WTC11 (cell line): ENCODE data around the gene DCLRE1A. TPM values are rescaled to one million over a fixed set of nuclear protein-coding genes. Genes with fewer than 3 reads are reported as not detected.

Source experiments
- ATAC-seq: fragments of 200-7000 bp; cut with Tn5 transposase; 2 replicates; pipeline ENCODE4 v1.10.0; 2021; ENCODE audit warnings: mild to moderate bottlenecking, moderate library complexity
- CTCF ChIA-PET: fragments of 300-600 bp; sonication (Branson Sonifier 250); formaldehyde crosslinking; loops from one replicate; lab custom pipeline; 2021; ENCODE audit warnings: antibody characterized with exemption; lab: Charles Lee
- POLR2A ChIA-PET: fragments of 350-600 bp; sonication (Branson Sonifier 250); formaldehyde crosslinking; loops from one replicate; lab custom pipeline; 2021; ENCODE audit warnings: antibody characterized with exemption; lab: Charles Lee
- DNase-seq: peaks from one replicate; pipeline ENCODE4 v3.0.0; 2021; ENCODE audit warnings: low spot score
- H3K27ac Mint-ChIP-seq: 2 replicates; pipeline ENCODE4 v1.8.0; 2021; ENCODE audit warnings: mixed read lengths
- H3K27me3 Mint-ChIP-seq: 2 replicates; pipeline ENCODE4 v1.8.0; 2021; ENCODE audit warnings: low read depth, mild to moderate bottlenecking, moderate library complexity, mixed read lengths
- H3K36me3 Mint-ChIP-seq: 2 replicates; pipeline ENCODE4 v1.8.0; 2021; ENCODE audit warnings: mixed read lengths
- H3K4me1 Mint-ChIP-seq: 2 replicates; pipeline ENCODE4 v1.8.0; 2022; ENCODE audit warnings: mixed read lengths
- H3K4me3 Mint-ChIP-seq: 2 replicates; pipeline ENCODE4 v1.8.0; 2021; ENCODE audit warnings: mild to moderate bottlenecking, moderate library complexity, mixed read lengths
- H3K9me3 Mint-ChIP-seq: 2 replicates; pipeline ENCODE4 v1.8.0; 2021; ENCODE audit warnings: mixed read lengths
- ELF4 ChIP-seq: sonication (generic); formaldehyde crosslinking; IDR thresholded peaks from 2 replicates; pipeline ENCODE4 v1.8.1; 2022; ENCODE audit warnings: low read depth, mild to moderate bottlenecking, moderate library complexity, missing genetic modification reagents
- ETV6 ChIP-seq: sonication (generic); formaldehyde crosslinking; IDR thresholded peaks from 2 replicates; pipeline ENCODE4 v1.8.1; 2022; ENCODE audit warnings: mild to moderate bottlenecking, missing genetic modification reagents
- FOXK1 ChIP-seq: sonication (generic); formaldehyde crosslinking; IDR thresholded peaks from 2 replicates; pipeline ENCODE4 v1.8.0; 2022; ENCODE audit warnings: mild to moderate bottlenecking, moderate library complexity, missing genetic modification reagents
- HMGA2 ChIP-seq: fragments of 250-450 bp; sonication (Bioruptor Pico); IDR thresholded peaks from 2 replicates; pipeline ENCODE4 v1.4.0; 2021; ENCODE audit warnings: mild to moderate bottlenecking, moderate library complexity
- JAZF1 ChIP-seq: fragments of 250-450 bp; sonication (Bioruptor Pico); IDR thresholded peaks from 2 replicates; pipeline ENCODE4 v1.9.0; 2021; ENCODE audit warnings: moderate library complexity, mild to moderate bottlenecking, inconsistent platforms
- JUN ChIP-seq: sonication (generic); formaldehyde crosslinking; IDR thresholded peaks from 2 replicates; pipeline ENCODE4 v1.8.0; 2023; ENCODE audit warnings: mild to moderate bottlenecking, missing genetic modification reagents
- KAT7 ChIP-seq: sonication (generic); formaldehyde crosslinking; IDR thresholded peaks from 2 replicates; pipeline ENCODE4 v1.8.1; 2023; ENCODE audit warnings: missing genetic modification reagents, mild to moderate bottlenecking, borderline replicate concordance
- MXD4 ChIP-seq: fragments of 250-450 bp; sonication (Bioruptor Pico); IDR thresholded peaks from 2 replicates; pipeline ENCODE4 v1.8.0; 2021; ENCODE audit warnings: mild to moderate bottlenecking, moderate library complexity, borderline replicate concordance
- NFATC4 ChIP-seq: fragments of 250-450 bp; sonication (Bioruptor Pico); IDR thresholded peaks from 2 replicates; pipeline ENCODE4 v1.9.0; 2021; ENCODE audit warnings: mild to moderate bottlenecking
- NFE2L1 ChIP-seq: sonication (generic); formaldehyde crosslinking; IDR thresholded peaks from 2 replicates; pipeline ENCODE4 v1.8.1; 2023; ENCODE audit warnings: missing genetic modification reagents
- RORB ChIP-seq: fragments of 250-450 bp; sonication (Bioruptor Pico); IDR thresholded peaks from 2 replicates; pipeline ENCODE4 v1.9.0; 2021; ENCODE audit warnings: mild to moderate bottlenecking
- TEAD1 ChIP-seq: sonication (generic); formaldehyde crosslinking; IDR thresholded peaks from 2 replicates; pipeline ENCODE4 v1.8.0; 2022; ENCODE audit warnings: mild to moderate bottlenecking, missing genetic modification reagents
- ZNF232 ChIP-seq: sonication (generic); formaldehyde crosslinking; IDR thresholded peaks from 2 replicates; pipeline ENCODE4 v1.8.0; 2022; ENCODE audit warnings: mild to moderate bottlenecking, missing genetic modification reagents
- ZNF317 ChIP-seq: sonication (generic); formaldehyde crosslinking; IDR thresholded peaks from 2 replicates; pipeline ENCODE4 v1.8.1; 2023; ENCODE audit warnings: low read depth, mild to moderate bottlenecking, moderate library complexity, missing genetic modification reagents, borderline replicate concordance
- ZNF396 ChIP-seq: fragments of 250-450 bp; sonication (Bioruptor Pico); IDR thresholded peaks from 2 replicates; pipeline ENCODE4 v1.8.0; 2021; ENCODE audit warnings: mild to moderate bottlenecking, moderate library complexity, borderline replicate concordance
- ZNF423 ChIP-seq: fragments of 250-450 bp; sonication (Bioruptor Pico); IDR thresholded peaks from 2 replicates; pipeline ENCODE4 v2.1.2; 2022; ENCODE audit warnings: mild to moderate bottlenecking, moderate library complexity
- ZNF671 ChIP-seq: fragments of 250-450 bp; sonication (Bioruptor Pico); IDR thresholded peaks from 2 replicates; pipeline ENCODE4 v1.8.0; 2021; ENCODE audit warnings: mild to moderate bottlenecking
- total RNA-seq: library from RNA; stranded (reverse); gene quantifications from 3 replicates; pipeline ENCODE4 v1.2.3, GENCODE V29; 2021
- TF ChIP-seq, protein P1 (sequence below): sonication (generic); formaldehyde crosslinking; IDR thresholded peaks from 2 replicates; pipeline ENCODE4 v1.8.1; 2023; ENCODE audit warnings: mild to moderate bottlenecking, missing genetic modification reagents, borderline replicate concordance
- TF ChIP-seq, protein P2 (sequence below): sonication (generic); formaldehyde crosslinking; IDR thresholded peaks from 2 replicates; pipeline ENCODE4 v1.8.0; 2022; ENCODE audit warnings: mild to moderate bottlenecking, missing genetic modification reagents
- TF ChIP-seq, protein P3 (sequence below): sonication (generic); formaldehyde crosslinking; IDR thresholded peaks from 2 replicates; pipeline ENCODE4 v1.8.0; 2023; ENCODE audit warnings: missing genetic modification reagents, mild to moderate bottlenecking, borderline replicate concordance
- TF ChIP-seq, protein P4 (sequence below): sonication (generic); formaldehyde crosslinking; IDR thresholded peaks from 2 replicates; pipeline ENCODE4 v1.8.1; 2023; ENCODE audit warnings: mild to moderate bottlenecking, missing genetic modification reagents, moderate library complexity
- TF ChIP-seq, protein P5 (sequence below): sonication (generic); formaldehyde crosslinking; IDR thresholded peaks from 2 replicates; pipeline ENCODE4 v1.8.1; 2023; ENCODE audit warnings: mild to moderate bottlenecking, missing genetic modification reagents

DCLRE1A gene
- total RNA-seq, 1 experiment from 2014 or later: 11.3 TPM

DNA sequence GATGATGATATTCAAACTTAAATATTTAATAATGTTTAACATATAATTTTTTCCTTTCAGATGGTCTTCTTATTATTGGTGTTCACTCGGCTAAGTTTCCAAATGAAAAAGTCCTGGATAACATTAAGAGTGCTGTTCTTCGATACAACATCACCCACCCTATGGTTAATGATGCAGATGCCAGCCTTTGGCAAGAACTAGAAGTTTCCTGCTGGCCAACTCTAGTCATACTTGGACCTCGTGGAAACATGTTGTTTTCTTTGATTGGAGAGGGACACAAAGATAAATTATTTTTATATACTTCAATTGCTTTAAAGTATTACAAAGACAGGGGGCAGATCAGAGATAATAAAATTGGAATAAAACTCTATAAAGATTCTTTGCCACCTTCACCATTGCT lies 22.6 kb upstream of the DCLRE1A start:
- Mint-ChIP-seq H3K27ac (no peak overlapping the region), H3K9me3 (peaks cover 16% of the 10 kb centered on the region), H3K4me1 (no peaks in the 10 kb centered on the region), H3K27me3 (no peaks in the 10 kb centered on the region)
- ATAC-seq: no peak
- TF ChIP-seq, protein P1, sequence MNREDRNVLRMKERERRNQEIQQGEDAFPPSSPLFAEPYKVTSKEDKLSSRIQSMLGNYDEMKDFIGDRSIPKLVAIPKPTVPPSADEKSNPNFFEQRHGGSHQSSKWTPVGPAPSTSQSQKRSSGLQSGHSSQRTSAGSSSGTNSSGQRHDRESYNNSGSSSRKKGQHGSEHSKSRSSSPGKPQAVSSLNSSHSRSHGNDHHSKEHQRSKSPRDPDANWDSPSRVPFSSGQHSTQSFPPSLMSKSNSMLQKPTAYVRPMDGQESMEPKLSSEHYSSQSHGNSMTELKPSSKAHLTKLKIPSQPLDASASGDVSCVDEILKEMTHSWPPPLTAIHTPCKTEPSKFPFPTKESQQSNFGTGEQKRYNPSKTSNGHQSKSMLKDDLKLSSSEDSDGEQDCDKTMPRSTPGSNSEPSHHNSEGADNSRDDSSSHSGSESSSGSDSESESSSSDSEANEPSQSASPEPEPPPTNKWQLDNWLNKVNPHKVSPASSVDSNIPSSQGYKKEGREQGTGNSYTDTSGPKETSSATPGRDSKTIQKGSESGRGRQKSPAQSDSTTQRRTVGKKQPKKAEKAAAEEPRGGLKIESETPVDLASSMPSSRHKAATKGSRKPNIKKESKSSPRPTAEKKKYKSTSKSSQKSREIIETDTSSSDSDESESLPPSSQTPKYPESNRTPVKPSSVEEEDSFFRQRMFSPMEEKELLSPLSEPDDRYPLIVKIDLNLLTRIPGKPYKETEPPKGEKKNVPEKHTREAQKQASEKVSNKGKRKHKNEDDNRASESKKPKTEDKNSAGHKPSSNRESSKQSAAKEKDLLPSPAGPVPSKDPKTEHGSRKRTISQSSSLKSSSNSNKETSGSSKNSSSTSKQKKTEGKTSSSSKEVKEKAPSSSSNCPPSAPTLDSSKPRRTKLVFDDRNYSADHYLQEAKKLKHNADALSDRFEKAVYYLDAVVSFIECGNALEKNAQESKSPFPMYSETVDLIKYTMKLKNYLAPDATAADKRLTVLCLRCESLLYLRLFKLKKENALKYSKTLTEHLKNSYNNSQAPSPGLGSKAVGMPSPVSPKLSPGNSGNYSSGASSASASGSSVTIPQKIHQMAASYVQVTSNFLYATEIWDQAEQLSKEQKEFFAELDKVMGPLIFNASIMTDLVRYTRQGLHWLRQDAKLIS: no peak
- TF ChIP-seq, protein P2, sequence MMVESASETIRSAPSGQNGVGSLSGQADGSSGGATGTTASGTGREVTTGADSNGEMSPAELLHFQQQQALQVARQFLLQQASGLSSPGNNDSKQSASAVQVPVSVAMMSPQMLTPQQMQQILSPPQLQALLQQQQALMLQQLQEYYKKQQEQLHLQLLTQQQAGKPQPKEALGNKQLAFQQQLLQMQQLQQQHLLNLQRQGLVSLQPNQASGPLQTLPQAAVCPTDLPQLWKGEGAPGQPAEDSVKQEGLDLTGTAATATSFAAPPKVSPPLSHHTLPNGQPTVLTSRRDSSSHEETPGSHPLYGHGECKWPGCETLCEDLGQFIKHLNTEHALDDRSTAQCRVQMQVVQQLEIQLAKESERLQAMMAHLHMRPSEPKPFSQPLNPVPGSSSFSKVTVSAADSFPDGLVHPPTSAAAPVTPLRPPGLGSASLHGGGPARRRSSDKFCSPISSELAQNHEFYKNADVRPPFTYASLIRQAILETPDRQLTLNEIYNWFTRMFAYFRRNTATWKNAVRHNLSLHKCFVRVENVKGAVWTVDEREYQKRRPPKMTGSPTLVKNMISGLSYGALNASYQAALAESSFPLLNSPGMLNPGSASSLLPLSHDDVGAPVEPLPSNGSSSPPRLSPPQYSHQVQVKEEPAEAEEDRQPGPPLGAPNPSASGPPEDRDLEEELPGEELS (CRISPR knock-in tag): no peak
- TF ChIP-seq, protein P3, sequence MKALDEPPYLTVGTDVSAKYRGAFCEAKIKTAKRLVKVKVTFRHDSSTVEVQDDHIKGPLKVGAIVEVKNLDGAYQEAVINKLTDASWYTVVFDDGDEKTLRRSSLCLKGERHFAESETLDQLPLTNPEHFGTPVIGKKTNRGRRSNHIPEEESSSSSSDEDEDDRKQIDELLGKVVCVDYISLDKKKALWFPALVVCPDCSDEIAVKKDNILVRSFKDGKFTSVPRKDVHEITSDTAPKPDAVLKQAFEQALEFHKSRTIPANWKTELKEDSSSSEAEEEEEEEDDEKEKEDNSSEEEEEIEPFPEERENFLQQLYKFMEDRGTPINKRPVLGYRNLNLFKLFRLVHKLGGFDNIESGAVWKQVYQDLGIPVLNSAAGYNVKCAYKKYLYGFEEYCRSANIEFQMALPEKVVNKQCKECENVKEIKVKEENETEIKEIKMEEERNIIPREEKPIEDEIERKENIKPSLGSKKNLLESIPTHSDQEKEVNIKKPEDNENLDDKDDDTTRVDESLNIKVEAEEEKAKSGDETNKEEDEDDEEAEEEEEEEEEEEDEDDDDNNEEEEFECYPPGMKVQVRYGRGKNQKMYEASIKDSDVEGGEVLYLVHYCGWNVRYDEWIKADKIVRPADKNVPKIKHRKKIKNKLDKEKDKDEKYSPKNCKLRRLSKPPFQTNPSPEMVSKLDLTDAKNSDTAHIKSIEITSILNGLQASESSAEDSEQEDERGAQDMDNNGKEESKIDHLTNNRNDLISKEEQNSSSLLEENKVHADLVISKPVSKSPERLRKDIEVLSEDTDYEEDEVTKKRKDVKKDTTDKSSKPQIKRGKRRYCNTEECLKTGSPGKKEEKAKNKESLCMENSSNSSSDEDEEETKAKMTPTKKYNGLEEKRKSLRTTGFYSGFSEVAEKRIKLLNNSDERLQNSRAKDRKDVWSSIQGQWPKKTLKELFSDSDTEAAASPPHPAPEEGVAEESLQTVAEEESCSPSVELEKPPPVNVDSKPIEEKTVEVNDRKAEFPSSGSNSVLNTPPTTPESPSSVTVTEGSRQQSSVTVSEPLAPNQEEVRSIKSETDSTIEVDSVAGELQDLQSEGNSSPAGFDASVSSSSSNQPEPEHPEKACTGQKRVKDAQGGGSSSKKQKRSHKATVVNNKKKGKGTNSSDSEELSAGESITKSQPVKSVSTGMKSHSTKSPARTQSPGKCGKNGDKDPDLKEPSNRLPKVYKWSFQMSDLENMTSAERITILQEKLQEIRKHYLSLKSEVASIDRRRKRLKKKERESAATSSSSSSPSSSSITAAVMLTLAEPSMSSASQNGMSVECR: no peak
- TF ChIP-seq ZNF423 (CRISPR knock-in tag) (no peak), JUN (CRISPR knock-in tag) (no peak), JAZF1 (CRISPR knock-in tag) (no peak), HMGA2 (no peak), KAT7 (CRISPR knock-in tag) (no peak), ZNF396 (CRISPR knock-in tag) (no peak), ETV6 (CRISPR knock-in tag) (no peak), RORB (CRISPR knock-in tag) (no peak), NFATC4 (CRISPR knock-in tag) (no peak), ZNF671 (CRISPR knock-in tag) (no peak), ZNF317 (no peak)
- TF ChIP-seq, protein P4, sequence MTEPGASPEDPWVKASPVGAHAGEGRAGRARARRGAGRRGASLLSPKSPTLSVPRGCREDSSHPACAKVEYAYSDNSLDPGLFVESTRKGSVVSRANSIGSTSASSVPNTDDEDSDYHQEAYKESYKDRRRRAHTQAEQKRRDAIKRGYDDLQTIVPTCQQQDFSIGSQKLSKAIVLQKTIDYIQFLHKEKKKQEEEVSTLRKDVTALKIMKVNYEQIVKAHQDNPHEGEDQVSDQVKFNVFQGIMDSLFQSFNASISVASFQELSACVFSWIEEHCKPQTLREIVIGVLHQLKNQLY (CRISPR knock-in tag): no peak
- TF ChIP-seq, all 79 proteins: peak for 0
- POLR2A ChIA-PET: no interaction called here
- Mint-ChIP-seq H3K4me3 (no peak overlapping the region), H3K36me3 (peaks cover 26% of the 10 kb centered on the region)
- CTCF ChIA-PET: no interaction called here
- no peak for DNase-seq

DNA sequence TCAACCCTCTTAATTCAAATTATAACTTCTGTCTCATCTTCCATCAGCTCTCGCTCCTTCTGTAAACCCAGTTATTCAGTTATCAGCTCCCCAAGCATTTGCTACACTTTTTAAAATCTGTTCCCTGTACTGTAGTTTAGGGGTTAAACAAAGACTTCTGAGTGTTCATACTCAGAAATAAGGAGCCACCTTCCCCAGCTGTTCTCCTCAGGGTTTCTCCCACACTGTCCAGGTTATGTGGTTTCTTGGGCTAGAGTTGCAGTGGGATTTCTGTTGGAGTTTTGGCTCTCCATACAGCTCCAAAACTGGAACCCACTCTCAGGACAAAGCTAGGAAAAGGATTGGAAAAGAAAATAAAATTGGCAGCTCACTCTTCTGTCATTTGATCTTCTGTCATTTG lies 21.3 kb upstream of the DCLRE1A start:
- ChIA-PET POLR2A (no interaction called here), CTCF (no interaction called here)
- ATAC-seq (no peak), DNase-seq (no peak)
- peaks cover 16% of the 10 kb centered on the region for H3K9me3 Mint-ChIP-seq
- no peaks in the 10 kb centered on the region for H3K27me3 Mint-ChIP-seq
- H3K27ac Mint-ChIP-seq: no peak overlapping the region
- H3K4me3 Mint-ChIP-seq: no peak overlapping the region
- no peaks in the 10 kb centered on the region for H3K4me1 Mint-ChIP-seq
- peaks cover 26% of the 10 kb centered on the region for H3K36me3 Mint-ChIP-seq
- no peak for TF ChIP-seq ZNF232 (CRISPR knock-in tag)
- no peak for TF ChIP-seq ETV6 (CRISPR knock-in tag)
- TF ChIP-seq ELF4 (CRISPR knock-in tag): no peak
- no peak for TF ChIP-seq NFE2L1 (CRISPR knock-in tag)
- TF ChIP-seq TEAD1 (CRISPR knock-in tag): no peak
- no peak for TF ChIP-seq MXD4 (CRISPR knock-in tag)
- TF ChIP-seq, protein P5, sequence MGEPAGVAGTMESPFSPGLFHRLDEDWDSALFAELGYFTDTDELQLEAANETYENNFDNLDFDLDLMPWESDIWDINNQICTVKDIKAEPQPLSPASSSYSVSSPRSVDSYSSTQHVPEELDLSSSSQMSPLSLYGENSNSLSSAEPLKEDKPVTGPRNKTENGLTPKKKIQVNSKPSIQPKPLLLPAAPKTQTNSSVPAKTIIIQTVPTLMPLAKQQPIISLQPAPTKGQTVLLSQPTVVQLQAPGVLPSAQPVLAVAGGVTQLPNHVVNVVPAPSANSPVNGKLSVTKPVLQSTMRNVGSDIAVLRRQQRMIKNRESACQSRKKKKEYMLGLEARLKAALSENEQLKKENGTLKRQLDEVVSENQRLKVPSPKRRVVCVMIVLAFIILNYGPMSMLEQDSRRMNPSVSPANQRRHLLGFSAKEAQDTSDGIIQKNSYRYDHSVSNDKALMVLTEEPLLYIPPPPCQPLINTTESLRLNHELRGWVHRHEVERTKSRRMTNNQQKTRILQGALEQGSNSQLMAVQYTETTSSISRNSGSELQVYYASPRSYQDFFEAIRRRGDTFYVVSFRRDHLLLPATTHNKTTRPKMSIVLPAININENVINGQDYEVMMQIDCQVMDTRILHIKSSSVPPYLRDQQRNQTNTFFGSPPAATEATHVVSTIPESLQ (CRISPR knock-in tag): no peak
- no peak for TF ChIP-seq FOXK1 (CRISPR knock-in tag)
